Stimulated activated CD8-positive, alpha-beta memory T cell treated with anti-CD3 and anti-CD28 coated beads, Interleukin-2, amount 100 ng/mL, for 48 hours (primary cell): Measurements from ENCODE around the gene TMEM88.
"Not testable (repeated sequence)": the region's sequence is repeated elsewhere in the genome, so short reads cannot be mapped to it uniquely, and the experiment has no call there.

ENCODE experiments used
- DNase-seq, 2 donors: peaks; one replicate each; pipeline ENCODE4 v3.0.0-alpha.2; 2020; ENCODE audit warnings: low read depth in 2 of 2

Gene TMEM88

DNA sequence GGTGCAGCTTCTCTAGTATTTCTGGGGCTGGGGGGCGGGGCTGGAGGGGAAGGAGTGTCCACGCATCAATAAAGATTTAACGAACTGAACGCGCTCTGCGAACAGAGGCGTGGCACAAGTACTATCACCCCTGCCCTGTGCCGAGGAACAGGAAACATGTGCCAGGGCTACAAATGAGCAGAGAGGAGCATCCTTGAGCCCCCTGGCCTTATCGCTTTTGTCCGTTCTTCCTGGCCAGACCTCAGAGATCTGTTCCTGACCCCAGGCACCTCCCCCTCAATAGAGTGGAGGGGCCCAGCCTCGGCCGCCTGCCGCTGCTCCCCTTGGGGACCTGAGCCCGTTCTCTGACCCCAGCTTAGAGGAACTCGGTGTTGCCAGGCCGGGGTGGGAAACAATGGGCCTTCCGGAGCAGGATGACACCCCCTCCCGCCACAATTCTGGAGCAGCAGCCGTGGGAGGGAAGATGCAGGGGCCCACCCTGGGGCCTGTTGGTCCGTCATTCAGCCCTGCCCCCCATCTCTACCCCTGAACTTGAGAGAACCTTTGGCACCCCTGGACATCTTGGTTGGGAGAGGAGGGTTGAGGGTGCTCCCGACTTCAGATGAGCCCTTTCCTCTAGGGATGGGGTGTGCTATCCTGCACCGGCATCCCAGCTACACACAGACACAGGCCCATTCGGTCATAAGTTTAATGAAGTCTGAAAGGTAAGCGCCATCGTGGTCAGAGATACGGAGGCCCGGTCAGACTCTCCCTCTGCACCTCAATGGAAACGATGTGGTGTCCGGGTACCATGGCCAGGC lies 1.3 kb downstream of the TMEM88 start:
- no peak for DNase-seq

GRCh38 chr17:7856811-7857712 lies 2.2 kb downstream of the TMEM88 start, which contains the start of gene NAA38:
NAA38 (minus strand) TSS chr17:7857559; CDS start chr17:7857463, 96 bp downstream.
- DNase-seq = peak; percentile 84 to 86

DNA sequence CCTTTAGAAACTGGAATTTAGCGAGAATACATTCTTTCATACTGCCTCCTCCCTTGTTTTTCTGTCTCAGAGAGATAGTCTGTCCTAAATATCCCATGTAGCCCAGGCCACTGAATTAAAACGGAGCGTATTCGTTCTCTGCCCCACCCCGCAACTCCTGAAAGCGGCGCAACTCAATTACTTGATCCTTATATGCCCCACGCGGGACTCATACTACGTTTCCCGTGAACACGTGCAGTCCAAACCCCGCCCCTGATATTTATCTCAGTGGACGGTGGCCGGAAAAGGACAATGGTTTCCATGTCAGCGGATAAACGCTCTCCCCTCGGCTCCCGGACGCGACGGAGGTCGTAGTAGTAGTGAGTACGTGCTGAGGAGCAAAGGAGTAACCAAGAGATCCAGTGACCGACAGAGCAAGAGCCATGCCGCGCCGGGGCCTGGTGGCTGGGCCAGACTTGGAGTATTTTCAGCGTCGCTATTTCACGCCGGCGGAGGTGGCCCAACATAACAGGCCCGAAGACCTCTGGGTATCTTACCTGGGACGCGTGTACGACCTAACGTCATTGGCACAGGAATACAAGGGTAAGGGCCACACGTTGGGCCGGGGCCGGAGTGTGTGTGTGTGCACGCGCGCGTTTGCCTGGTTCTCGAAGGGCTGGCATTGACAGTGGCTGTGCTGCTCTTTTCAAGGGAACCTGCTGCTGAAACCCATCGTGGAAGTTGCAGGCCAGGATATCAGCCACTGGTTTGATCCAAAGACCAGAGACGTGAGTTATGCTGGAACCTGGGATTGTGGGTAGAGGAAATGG lies 3.1 kb downstream of the TMEM88 start, which contains the start of gene CYB5D1:
CYB5D1 (plus strand) TSS at position 291 of the 809 bp plus-strand sequence; CDS start at position 423, 132 bp downstream.
- DNase-seq = peak; percentile 73 to 80

- DNase-seq = no peak
These were observed 3.6 kb downstream of the TMEM88 start for GRCh38 chr17:7858522-7858810.

DNA sequence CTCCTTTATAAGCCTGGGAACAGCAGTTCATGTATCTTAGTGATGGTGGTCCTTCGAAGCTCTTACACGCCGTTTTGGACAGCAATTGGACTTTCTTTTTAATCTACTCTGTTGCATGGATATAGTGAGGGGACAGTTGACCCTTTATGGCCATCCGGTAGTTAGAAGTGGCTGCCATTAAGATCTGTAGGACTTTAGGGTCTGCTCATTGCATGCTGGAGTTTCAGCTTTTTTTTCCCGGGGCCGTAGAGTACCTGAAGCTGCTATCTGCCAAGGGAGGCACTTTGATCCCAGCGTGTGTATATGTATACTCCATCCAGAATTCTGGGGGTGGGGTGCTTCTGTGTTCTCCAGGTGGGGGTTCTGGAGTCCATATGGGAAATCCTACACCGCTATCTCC lies 4.2 kb downstream of the TMEM88 start:
- no peak for DNase-seq

GRCh38 chr17:7862692-7863437 lies 8.0 kb downstream of the TMEM88 start:
- DNase-seq = no peak

DNA sequence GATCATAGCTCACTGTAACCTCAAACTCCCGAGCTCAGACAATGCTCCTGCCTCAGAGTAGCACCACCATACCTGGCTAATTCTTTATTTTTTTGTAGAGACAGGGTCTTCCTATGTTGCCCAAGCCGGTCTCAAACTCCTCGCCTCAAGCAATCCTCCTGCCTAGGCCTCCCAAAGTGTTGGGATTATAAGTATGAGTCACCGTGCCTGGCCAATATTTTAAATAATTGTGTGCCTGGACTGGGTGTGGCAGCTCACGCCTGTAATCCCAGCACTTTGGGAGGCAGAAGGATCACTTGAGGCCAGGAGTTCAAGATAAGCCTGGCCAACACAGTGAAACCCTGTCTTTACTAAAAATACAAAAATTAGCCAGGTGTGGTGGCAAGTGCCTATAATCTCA lies 9.5 kb downstream of the TMEM88 start:
- DNase-seq = not testable (repeated sequence)

DNA sequence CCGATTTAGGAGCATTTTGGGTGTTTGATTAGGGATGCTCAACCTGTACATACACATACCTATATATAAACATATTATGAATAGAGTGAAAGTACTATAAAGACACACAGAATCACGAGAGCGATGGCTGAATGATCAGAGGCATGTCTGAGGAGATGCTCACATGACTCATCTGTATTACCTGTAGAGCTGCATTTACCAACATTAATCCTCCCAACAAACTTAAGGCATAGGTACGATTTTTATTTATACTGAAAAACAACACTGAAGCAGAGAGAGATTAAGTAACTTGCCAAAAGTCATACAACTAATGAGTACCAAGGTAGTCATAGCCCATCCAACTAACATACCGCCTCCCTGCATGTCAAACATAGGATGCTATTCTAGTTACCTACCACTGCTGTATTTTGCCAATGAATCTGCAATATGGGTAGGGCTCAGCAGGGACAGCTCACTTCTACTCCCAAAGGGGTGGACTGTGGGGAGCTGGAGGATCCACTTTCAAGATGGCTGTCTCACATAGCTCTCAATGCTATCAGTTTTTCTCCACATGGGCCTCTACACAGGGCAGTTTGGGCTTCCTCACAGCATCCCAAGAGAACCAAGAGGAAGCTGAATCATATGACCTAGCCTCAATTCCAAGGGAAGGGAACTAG lies 10.3 kb downstream of the TMEM88 start:
- DNase-seq = no peak

- no peak for DNase-seq
These were observed 13.0 kb downstream of the TMEM88 start for GRCh38 chr17:7867881-7868329.

DNA sequence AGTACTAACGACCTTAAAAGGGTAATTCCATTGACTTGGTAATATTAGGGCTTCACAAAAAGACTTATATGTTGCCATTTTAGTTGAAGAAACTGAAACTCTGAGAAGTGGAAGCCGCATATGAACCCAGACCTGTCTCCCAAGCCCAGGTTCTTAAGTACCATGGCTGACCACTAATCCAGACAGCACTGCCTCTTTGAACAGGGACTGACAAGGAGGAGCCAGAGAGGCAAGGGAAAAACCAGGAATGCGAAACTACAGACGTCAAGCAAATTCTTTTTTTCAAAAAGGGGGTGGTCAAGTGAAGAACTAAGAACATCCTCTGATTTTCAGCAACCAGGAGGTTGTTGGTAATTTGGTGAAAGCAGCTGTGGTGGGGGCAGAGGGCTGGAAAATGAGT lies 18.2 kb downstream of the TMEM88 start:
- no peak for DNase-seq

- DNase-seq = no peak
These were observed 21.0 kb downstream of the TMEM88 start for GRCh38 chr17:7875804-7876370.

- no peak for DNase-seq
These were observed 23.4 kb downstream of the TMEM88 start for GRCh38 chr17:7878234-7878633.

DNA sequence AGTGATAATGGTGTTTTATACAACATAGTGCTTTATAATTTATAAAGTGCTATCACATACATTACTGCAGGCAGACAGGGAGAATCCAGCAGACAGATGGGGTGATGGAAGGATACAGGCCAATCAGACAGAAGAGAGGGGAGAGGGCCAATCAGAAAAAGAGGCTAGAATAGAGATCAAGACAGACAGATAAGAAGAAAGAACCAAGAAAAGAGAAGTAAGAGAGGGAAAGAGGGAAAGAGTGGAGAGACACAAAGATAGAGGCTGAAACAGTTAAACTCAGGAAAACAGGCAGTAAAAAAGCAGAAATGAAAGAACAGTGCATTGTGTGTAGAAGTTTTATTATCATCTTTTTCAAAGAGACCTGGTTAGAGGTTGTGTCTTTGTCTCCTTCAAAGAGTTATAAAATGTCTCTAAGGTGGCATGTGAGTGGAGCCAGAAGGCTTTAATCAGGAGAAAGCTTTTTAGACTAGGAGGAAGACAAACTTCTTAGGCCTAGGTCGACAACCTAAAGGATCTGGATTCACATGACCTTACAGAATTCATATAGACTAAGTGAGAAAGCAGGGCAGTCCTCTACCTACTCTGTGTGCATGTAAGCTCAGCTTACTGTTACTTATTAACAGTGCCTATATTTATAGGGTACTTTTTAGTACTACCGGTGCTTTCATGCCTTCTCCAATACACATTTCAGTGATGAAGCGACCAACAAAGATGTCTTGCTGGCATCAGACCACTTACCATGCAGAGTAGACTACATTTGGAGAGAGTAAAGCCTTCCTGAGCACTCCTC lies 25.4 kb downstream of the TMEM88 start:
- no peak for DNase-seq

DNA sequence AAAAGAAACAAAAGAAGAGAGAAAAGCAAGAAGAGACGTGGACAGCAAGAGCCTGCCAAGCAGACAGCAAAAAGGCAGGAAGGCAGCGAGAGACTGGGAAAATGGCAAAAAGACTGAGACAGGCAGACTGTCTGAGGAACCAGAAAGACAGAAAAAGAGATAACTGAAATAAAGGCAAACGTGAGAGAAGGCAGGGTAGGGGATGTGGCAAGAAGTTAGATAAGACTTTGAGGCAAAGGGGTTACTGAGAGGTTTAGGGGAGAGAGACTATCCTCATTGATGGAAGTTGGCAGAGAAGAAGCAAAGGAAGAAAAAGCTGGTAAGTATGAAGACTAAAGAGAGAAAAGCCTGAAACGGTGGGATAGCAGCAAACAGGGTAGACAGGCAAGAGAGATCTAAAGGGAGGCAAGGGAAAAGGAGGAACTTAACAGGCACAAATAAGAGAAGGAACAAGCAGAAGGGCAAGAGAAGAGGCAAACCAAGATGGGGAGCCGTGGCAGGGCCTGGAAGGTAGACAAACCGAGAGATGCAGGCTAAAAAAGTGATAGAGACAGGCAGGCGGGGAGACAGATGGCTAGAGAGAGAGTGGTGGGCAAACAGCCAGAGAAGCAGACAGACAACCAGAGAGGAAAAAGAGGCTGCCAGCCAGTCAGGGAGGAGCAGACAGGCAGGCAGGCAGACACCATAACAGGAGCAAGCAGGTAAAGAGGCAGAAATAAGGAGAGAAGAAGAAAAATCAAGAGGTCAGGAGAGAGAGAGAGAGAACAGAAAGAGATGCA lies 26.6 kb downstream of the TMEM88 start:
- no peak for DNase-seq

GRCh38 chr17:7882068-7882467 lies 27.2 kb downstream of the TMEM88 start:
- DNase-seq = no peak

DNA sequence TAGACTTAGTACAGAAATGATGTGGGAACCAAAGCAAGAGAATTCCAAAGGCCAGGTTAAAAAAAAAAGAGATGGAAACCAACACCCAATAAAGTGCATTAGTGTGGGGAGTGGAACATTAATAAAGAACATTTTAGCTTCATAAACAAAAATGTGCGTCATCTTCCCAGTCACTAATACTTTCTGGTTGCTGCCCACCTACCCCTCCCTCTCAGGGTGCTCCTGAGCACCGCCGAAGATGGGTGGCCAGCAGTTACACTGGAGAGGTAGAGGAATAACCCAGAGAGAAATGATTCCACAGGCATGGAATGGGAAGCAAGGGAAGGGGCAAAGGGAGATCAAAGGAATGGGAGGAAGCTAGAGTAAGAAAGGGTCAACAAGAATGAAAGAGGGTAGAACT lies 27.8 kb downstream of the TMEM88 start:
- DNase-seq = no peak

GRCh38 chr17:7883781-7884386 lies 29.0 kb downstream of the TMEM88 start:
- no peak for DNase-seq
